Measurements from ENCODE around the gene GPS1.

- no peak for TF ChIP-seq POLR2A (IDR thresholded peaks at IDR 0.05)
- TF ChIP-seq, protein P1, sequence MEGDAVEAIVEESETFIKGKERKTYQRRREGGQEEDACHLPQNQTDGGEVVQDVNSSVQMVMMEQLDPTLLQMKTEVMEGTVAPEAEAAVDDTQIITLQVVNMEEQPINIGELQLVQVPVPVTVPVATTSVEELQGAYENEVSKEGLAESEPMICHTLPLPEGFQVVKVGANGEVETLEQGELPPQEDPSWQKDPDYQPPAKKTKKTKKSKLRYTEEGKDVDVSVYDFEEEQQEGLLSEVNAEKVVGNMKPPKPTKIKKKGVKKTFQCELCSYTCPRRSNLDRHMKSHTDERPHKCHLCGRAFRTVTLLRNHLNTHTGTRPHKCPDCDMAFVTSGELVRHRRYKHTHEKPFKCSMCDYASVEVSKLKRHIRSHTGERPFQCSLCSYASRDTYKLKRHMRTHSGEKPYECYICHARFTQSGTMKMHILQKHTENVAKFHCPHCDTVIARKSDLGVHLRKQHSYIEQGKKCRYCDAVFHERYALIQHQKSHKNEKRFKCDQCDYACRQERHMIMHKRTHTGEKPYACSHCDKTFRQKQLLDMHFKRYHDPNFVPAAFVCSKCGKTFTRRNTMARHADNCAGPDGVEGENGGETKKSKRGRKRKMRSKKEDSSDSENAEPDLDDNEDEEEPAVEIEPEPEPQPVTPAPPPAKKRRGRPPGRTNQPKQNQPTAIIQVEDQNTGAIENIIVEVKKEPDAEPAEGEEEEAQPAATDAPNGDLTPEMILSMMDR (IDR thresholded peaks at IDR 0.05 in 8 of 11, conservative IDR thresholded peaks at IDR 0.05 in 3 of 11), result no peak
Measured at GRCh38 chr17:82049106-82049505, 2.6 kb upstream of the GPS1 start.

All from spleen (tissue), 7 donors.